ENCODE data around the gene ZNF646. TPM values are rescaled to one million over a fixed set of nuclear protein-coding genes. Genes with fewer than 3 reads are reported as not detected.

ZNF646 gene
- total and polyA plus RNA-seq, 12 donors, result 3.1 to 17.8 (median 13.6) TPM

- peaks cover 0 to 51% of the 10 kb centered on the region in 2 donors for H3K36me3 ChIP-seq (replicated peaks in 1 of 2)
- intact Hi-C loops (cut with DNase I), result no loop called here
- H3K27ac ChIP-seq, result no peak overlapping the region
- TF ChIP-seq POLR2A (IDR thresholded peaks at IDR 0.05) (no peak), CTCF (IDR thresholded peaks at IDR 0.05) (no peak)
- H3K9me3 ChIP-seq (replicated peaks in 1 of 3), result no peaks in the 10 kb centered on the region
- no peaks in the 10 kb centered on the region for H3K27me3 ChIP-seq
- 87 to 94% (median 93%) methylated on average over 4 to 15 of the region's 15 CpGs for WGBS, 4 donors
- no peak for DNase-seq
- no peak overlapping the region for H3K4me3 ChIP-seq
- peaks cover 3 to 12% of the 10 kb centered on the region in 2 donors for H3K4me1 ChIP-seq (replicated peaks in 1 of 2)
These were observed 4.5 kb downstream of the ZNF646 start for GRCh38 chr16:31078597-31079341.

- H3K4me3 ChIP-seq, result no peak overlapping the region
- no peaks in the 10 kb centered on the region for H3K27me3 ChIP-seq
- WGBS, 4 donors, result 82 to 91% (median 89%) methylated on average over 8 to 13 of the region's 13 CpGs
- H3K4me1 ChIP-seq (replicated peaks in 1 of 2), result peaks cover 3 to 12% of the 10 kb centered on the region in 2 donors
- no peak for TF ChIP-seq POLR2A (IDR thresholded peaks at IDR 0.05)
- TF ChIP-seq CTCF (IDR thresholded peaks at IDR 0.05), result no peak
- no peak overlapping the region for H3K27ac ChIP-seq
- H3K36me3 ChIP-seq (replicated peaks in 1 of 2), result peaks cover 0 to 51% of the 10 kb centered on the region in 2 donors
- H3K9me3 ChIP-seq (replicated peaks in 1 of 3), result no peaks in the 10 kb centered on the region
- intact Hi-C loops (cut with DNase I), result no loop called here
- DNase-seq, result no peak
These were observed 5.2 kb downstream of the ZNF646 start for GRCh38 chr16:31079342-31079944.

GRCh38 chr16:31080035-31080629 is 5.9 kb downstream of the ZNF646 start:
- H3K4me1 ChIP-seq (replicated peaks in 1 of 2), result peaks cover 0 to 6% of the 10 kb centered on the region in 2 donors
- H3K27me3 ChIP-seq, result no peaks in the 10 kb centered on the region
- no peak for TF ChIP-seq POLR2A (IDR thresholded peaks at IDR 0.05)
- no peak for TF ChIP-seq CTCF (IDR thresholded peaks at IDR 0.05)
- H3K9me3 ChIP-seq (replicated peaks in 1 of 3), result no peaks in the 10 kb centered on the region
- intact Hi-C loops (cut with DNase I), result loop anchor here in 1 of 2 donors (10.0 kb wide), 1 partner anchor 65 kb away; no protein-coding TSS in a partner anchor
- 93 to 99% (median 96%) methylated on average over 11 to 40 of the region's 40 CpGs for WGBS, 4 donors
- H3K4me3 ChIP-seq, result no peak overlapping the region
- H3K27ac ChIP-seq, result no peak overlapping the region
- peak in 2 of 7 donors; percentile 18 to 29 for DNase-seq
- H3K36me3 ChIP-seq (replicated peaks in 1 of 2), result peaks cover 0 to 51% of the 10 kb centered on the region in 2 donors

GRCh38 chr16:31080756-31081419 is 6.7 kb downstream of the ZNF646 start:
- 87 to 95% (median 93%) methylated on average over 3 to 13 of the region's 13 CpGs for WGBS, 4 donors
- TF ChIP-seq POLR2A (IDR thresholded peaks at IDR 0.05) (no peak), CTCF (IDR thresholded peaks at IDR 0.05) (no peak)
- intact Hi-C loops (cut with DNase I), result loop anchor here in 1 of 2 donors (10.0 kb wide), 1 partner anchor 64 kb away; no protein-coding TSS in a partner anchor
- DNase-seq, result no peak
- Histone ChIP-seq H3K4me3 (no peak overlapping the region), H3K27ac (no peak overlapping the region), H3K27me3 (no peaks in the 10 kb centered on the region), H3K9me3 (replicated peaks in 1 of 3) (no peaks in the 10 kb centered on the region), H3K4me1 (replicated peaks in 1 of 2) (no peaks in the 10 kb centered on the region), H3K36me3 (replicated peaks in 1 of 2) (peaks cover 0 to 51% of the 10 kb centered on the region in 2 donors)
